Skin of body (tissue), 2 donors: ENCODE measurements around the gene RNF41. TPM values are rescaled to one million over a fixed set of nuclear protein-coding genes. Genes with fewer than 3 reads are reported as not detected.

ENCODE experiments used
- DNase-seq: peaks from one replicate; lab custom pipeline; 2025; lab: John Stamatoyannopoulos, UW
- total RNA-seq: library from RNA; depleted of rRNA; stranded (reverse); fragments of >200 nt; gene quantifications from one replicate; pipeline ENCODE4 v1.2.3, GENCODE V29; 2014

The RNF41 gene
- total RNA-seq, 1 donor from 2014 or later: 36.2 TPM

GRCh38 chr12:56244494-56244893 is 22.8 kb upstream of the RNF41 start:
- DNase-seq: no peak

- no peak for DNase-seq
Observed at GRCh38 chr12:56243731-56244181, 22.0 kb upstream of the RNF41 start.

- no peak for DNase-seq
Observed at GRCh38 chr12:56242986-56243385, 21.3 kb upstream of the RNF41 start.

GRCh38 chr12:56241424-56242303 is 19.9 kb upstream of the RNF41 start:
- no peak for DNase-seq

GRCh38 chr12:56237552-56237951 is 15.8 kb upstream of the RNF41 start:
- DNase-seq: no peak

- DNase-seq: no peak
Observed at GRCh38 chr12:56236985-56237384, 15.3 kb upstream of the RNF41 start.

GRCh38 chr12:56236091-56236490 is 14.4 kb upstream of the RNF41 start:
- DNase-seq: no peak

- no peak for DNase-seq
Observed at GRCh38 chr12:56234746-56235436, 13.2 kb upstream of the RNF41 start.

- no peak for DNase-seq
Observed at GRCh38 chr12:56231184-56231582, 9.5 kb upstream of the RNF41 start.

- no peak for DNase-seq
Observed at GRCh38 chr12:56230432-56231183, 8.9 kb upstream of the RNF41 start.

GRCh38 chr12:56229916-56230431 is 8.3 kb upstream of the RNF41 start, which contains the start of gene SLC39A5:
Gene SLC39A5, plus strand, starts transcription at chr12:56230051. Its CDS starts 1,224 bp downstream, at chr12:56231275.
- no peak for DNase-seq

- no peak for DNase-seq
Observed at GRCh38 chr12:56229082-56229481, 7.4 kb upstream of the RNF41 start.

- DNase-seq: no peak
Observed at GRCh38 chr12:56224954-56225353, 3.2 kb upstream of the RNF41 start.

GRCh38 chr12:56224102-56224701 is 2.5 kb upstream of the RNF41 start, which contains the start of gene NABP2:
Gene NABP2, plus strand, starts transcription at chr12:56224342. Its CDS starts 515 bp downstream, at chr12:56224857.
- DNase-seq: peak; percentile 99

GRCh38 chr12:56223571-56224101 is 1.9 kb upstream of the RNF41 start:
- DNase-seq: no peak

- DNase-seq: no peak
Observed at GRCh38 chr12:56222531-56222895, 791 bp upstream of the RNF41 start.

GRCh38 chr12:56221232-56221756 is 428 bp downstream of the RNF41 start:
- peak; percentile 69 for DNase-seq

GRCh38 chr12:56220611-56221231 is 1.0 kb downstream of the RNF41 start:
- peak; percentile 69 for DNase-seq

- no peak for DNase-seq
Observed at GRCh38 chr12:56219840-56220239, 1.9 kb downstream of the RNF41 start.

- DNase-seq: no peak
Observed at GRCh38 chr12:56216461-56216860, 5.3 kb downstream of the RNF41 start.
